NCI-H1105 (cell line): ENCODE results near the gene L3MBTL4.

Source experiments
- DNase-seq: peaks from one replicate; lab custom pipeline; 2025; lab: John Stamatoyannopoulos, UW

L3MBTL4 gene

DNA sequence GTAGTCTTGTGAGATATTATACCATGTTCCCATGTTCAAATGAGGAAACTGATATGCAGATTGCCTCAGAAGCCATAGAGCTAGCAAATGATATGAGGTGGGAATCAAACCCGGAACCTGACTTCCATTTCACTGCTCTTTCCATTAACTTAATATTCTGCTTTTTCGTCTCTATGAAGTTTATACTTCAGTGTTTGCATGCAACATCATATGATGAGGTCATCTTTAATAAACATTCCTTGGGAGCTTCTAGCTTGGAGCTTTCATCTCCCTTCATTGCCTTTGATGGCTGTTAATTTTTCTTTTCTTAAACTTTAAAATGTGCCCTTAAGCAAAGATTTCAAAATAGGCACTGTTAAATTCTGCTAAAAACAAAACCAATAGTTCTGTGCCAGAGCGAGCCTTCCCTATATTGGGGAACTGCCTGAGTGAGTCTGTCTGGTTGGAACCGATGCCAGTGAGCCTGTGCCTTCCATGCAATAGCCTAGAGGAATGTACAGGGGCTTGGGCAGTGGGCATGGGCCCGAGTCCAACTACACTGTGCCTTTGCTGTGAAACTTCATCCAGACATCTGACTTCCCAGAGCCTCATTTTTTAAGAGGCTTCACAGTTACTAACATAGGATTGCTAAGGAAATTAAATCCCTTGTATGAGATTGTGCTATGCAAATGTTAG lies 428.3 kb downstream of the L3MBTL4 start:
- DNase-seq = no peak

DNA sequence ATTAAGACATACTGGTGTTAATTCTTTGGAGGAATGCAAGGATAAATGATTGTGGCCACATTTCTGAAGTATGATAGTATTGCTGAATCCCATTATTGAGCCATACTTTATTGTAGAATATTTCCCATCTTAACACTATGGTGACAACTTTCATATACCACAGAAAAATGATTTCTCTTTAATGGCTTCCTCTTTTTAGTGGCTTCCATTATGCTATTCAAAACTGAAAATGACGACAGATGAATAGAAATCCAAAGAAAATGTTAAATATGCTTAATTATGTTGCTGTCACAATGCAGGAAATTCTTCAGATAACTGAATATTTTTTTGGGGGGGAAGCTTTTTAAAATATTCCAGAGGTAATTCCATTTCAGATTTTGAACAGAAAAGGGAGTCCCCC lies 430.5 kb downstream of the L3MBTL4 start:
- DNase-seq = no peak

- DNase-seq = no peak
Measured at GRCh38 chr18:5983488-5983887, 431.2 kb downstream of the L3MBTL4 start.

DNA sequence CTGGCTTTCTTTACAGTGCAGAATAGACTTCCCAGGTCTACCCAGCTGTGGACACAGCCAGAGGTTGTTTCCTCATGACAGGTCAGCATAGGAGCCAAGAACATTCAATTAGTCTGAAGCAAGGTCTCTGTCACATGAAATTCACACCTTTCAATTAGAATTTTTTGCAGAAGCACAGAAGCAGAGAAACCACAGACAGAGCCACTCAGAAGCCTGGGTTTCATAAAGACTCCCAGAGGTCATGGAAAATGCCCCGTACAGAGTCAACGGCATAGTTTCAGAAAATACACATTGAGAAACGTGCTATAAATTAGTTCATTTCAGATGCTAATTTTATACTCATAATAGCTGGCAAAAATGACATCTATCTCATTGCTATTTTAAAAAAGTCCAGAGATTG lies 432.4 kb downstream of the L3MBTL4 start:
- DNase-seq = no peak

GRCh38 chr18:5980721-5981120 lies 434.0 kb downstream of the L3MBTL4 start:
- DNase-seq = no peak

DNA sequence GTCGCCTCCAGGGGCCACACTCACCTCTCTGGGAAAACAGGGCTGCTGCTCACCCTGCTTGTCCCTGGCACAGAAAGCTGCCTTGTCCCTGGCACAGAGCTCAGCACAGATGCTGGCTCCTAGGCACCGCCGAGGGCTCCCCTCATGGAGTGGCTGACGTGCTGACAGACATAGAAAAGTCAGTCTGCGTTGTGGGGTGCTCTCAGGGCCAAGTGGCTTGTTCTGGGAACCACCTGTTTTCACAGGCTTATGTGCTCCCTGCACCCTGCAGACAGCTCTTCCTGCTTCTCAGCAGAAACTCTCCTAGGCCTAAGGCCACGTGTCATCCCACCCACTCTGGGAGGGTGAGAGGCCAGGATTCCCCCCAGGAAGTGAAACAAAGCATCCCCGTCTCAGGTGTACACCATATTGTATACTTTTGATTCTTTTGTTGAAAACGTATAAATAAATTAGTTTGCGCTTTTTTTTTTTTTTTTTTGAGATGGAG lies 434.7 kb downstream of the L3MBTL4 start:
- DNase-seq = no peak

- DNase-seq = no peak
Measured at GRCh38 chr18:5979176-5979888, 435.4 kb downstream of the L3MBTL4 start.

DNA sequence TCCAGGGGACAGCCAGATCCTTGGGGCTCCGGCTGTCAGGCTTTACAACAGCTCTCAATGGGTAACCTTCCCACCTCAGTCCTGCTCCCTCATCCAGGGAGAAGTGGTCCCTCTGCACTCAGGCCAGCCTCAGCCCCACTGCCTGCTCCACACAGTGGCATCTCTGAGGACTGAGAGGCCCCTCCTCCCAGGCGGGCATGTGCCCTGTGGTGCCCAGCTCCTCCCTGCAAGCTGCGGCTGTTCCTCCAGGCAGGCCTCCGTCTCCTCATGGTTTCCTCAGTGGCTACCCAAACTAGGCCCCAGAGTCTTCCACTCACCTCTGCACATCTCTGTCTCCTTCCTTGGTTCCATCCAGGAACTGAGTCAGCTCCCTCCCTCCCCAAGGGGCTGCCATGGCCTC lies 437.7 kb downstream of the L3MBTL4 start:
- DNase-seq = no peak

DNA sequence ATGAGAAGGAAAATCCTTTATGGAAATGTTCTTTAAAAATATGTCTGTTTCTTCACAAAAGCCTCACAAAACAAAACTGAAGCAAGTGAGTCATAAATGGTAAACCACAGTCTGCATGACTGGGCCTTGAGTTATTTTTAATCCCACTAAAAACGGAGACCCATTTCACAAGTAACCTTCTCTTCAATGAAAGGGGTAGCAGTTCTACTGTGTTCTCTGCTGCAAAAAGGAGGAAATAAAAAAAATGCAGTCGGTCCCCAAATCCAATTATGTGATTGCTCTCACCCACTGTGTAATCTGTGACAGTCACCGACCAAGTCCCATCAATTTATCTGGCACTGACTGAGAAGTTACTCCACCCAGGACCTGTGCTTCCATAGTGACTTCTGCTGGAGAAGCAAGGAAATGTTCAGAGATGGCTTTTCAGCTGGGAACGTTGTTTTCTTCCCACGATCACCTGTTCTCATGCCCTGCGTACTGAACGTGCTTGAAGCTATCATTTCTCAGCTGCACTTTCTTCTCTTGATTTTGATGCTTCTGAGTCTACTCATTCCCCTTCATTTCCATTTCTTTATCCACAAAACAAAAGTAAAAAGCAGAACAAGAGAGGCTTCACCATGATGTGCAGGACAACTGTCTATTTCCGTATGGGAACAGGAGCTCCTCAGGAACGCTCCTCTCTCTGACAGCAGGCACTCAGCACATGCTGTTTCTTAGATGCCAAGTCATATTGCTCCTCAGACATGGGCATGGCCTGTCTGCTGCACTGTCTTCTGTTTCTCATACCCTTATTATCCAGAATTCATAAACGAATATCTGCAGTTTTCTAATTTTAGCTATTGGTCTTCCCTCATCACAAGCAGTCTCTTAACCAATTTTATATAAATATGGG lies 439.4 kb downstream of the L3MBTL4 start:
- DNase-seq = no peak

DNA sequence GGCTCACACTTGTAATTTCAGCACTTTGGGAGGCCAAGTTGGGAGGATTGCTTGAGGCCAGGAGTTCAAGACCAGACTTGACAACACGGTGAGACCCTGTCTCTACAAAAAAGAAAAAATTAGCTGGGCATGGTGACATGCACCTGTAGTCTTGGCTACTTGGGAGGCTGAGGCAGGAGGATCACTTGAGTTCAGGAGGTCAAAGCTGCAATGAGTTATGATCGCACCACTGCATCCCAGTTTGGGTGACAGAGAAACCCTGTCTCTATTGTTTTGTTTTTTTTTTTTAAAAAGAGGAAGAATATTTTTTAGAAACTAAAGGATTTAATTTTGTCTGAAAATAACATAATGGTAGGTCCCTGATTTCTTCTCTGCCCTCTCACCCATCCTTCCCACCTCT lies 440.0 kb downstream of the L3MBTL4 start:
- DNase-seq = no peak

DNA sequence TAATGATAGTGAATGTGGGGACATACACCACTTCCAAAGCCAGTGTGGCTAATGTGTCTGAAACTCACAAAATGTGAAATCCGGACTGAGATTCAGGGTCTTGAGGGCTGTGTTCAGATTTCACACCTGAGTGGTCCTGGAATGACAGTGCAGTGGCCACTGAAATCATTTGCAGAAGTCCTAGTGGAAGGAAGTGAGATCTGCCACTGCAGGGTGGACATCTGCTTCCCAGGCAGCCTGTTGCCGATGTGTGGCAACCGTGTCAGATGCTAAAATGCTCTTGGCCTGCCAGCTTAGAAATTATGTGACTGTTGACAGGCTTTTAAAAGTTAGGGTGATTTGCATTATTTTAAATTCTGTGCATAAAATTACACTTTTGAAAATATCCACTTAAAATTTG lies 441.6 kb downstream of the L3MBTL4 start:
- no peak for DNase-seq

- DNase-seq = no peak
Measured at GRCh38 chr18:5972298-5972697, 442.4 kb downstream of the L3MBTL4 start.

GRCh38 chr18:5969989-5970403 lies 444.7 kb downstream of the L3MBTL4 start:
- DNase-seq = no peak

GRCh38 chr18:5969355-5969988 lies 445.2 kb downstream of the L3MBTL4 start:
- DNase-seq = no peak

DNA sequence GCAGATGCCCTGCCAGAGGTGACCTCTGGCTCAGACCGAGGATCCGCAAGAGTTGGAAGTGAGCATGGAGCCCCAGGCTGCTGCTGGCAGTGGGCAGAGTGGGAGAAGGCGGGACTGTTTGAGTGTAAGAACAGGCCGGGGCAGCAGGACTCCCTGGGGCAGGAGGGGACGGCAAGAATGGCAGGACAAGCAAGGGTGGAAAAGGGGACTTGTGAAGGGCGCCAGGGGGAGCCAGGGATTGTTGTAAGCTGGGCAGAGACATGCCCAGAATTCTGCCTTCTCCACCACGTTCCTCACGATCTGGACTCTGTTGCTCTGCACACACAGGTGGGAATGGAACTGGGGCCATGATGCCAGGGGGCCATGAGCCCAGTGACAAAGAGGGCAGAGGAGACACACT lies 447.0 kb downstream of the L3MBTL4 start:
- DNase-seq = no peak

GRCh38 chr18:5967007-5967406 lies 447.7 kb downstream of the L3MBTL4 start:
- DNase-seq = no peak

DNA sequence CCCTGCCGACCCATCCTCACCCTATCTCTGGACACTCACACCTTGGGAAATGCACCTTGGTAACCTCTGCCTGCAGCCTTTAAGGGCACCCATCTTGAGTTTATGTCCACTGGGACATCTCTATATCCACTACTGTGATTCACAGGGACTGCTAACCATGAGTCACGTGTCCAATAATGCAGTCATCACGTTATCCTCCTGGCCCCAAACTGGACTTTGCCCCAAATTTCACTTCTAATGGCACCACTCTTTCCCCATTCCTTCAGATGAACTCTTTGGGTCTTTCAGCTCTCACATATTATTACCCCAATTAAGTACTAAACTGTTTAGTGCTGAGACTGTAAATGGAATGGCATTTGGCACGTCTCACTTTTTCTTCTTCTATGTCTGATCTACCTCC lies 448.2 kb downstream of the L3MBTL4 start:
- no peak for DNase-seq

DNA sequence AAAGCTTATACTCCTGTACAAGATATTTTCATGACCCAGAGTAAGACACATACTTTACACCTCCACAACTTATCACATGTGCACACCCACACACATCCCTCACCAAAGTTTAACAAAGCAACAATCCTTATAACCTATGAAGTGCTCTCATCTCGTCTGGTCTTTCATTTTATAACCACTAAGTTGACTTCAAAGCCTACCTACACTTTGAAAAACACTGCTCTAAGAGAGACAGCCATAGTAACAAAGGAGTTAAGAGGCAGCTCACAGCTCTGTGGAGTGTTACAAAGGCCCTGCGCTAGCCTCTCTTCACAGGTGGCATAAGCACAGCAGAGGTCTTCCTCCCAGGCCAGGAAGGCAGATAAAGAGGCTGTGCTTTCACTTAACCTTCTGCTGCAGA lies 449.7 kb downstream of the L3MBTL4 start:
- DNase-seq = no peak

DNA sequence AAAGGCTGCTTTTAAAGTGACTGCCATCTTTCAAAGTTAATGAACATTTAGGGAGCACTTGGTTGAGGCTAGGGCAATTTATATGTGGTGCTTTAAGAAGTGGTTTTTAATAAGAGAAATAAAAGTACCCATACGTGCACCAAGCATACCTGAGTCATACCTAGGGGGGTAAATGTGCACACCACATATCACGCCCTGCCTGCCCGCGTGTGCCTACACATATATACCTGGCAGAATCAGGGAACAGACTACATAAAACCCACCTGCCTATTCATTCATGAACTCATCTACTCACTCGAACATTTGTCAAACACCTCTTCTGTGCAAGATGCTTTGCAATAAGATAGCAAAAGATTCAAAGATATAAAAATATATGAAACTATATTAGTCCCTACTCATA lies 450.1 kb downstream of the L3MBTL4 start:
- DNase-seq = no peak

DNA sequence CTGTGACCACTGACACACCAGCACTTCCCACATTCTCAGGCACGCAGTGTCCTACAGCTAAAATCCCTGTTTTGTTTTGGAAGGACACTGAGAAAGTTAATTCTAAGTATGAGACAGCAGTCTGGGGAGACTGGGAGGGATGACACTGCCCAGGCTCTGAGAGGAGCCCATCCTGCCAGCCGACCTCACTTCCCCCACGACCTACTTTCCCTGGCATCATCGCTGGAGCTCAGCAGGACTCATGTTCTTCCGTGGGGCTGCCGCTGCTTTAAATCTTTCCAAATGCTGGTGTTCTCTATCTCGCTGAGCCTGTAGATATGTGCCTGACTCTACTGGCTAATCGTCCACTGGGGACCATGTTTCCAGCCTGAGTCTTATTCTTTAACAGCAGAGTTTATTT lies 450.6 kb downstream of the L3MBTL4 start:
- DNase-seq = no peak

DNA sequence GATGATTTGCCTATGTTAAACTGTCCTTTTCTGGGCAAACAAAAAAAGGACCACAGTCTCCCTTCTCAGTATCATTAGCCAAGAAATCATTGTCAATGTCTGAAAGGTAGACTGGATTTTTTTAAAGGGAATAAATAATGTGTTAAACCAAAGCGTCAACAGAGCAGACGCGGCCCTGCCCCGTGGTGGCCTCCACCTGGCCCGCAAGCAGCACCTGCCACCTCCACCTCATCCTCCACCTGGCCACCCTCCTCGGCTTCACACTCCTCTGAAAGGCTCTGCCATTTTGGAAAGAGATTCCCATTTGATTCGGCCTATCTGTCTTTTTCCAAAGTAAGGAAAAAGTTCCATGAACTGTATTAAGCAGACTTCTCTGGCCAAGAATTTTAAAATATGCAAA lies 451.4 kb downstream of the L3MBTL4 start:
- no peak for DNase-seq

DNA sequence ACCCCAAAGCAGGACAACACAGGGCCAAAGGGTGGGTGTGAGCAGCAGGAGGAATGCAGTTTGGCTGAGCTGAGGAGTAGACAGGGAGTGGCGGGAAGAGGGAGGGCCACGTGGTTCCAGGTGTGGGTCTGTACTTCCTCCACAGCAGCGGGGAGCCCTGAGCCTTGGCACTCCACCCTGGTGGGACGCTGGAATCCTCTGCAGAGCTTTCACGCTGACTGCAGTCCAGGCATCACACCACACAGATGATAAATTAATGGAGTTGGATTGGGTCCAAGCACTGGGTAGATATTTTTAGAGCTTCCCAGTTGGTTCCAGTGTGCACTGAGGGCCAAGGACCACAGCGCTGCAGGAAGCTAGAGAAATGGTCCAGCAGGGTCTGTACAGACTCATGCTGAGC lies 452.3 kb downstream of the L3MBTL4 start:
- no peak for DNase-seq
